IMR-90 (cell line): ENCODE data around the gene OLFML3. TPM values are rescaled to one million over a fixed set of nuclear protein-coding genes. Genes with fewer than 3 reads are reported as not detected.

Source experiments
- ATAC-seq: fragments of 200-7000 bp; cut with Tn5 transposase; 2 replicates; pipeline ENCODE4 v1.9.1; 2020; ENCODE audit warnings: low read depth, mild to moderate bottlenecking, moderate library complexity
- BruUV-seq: library from RNA; stranded (reverse); fragments of 400-500 nt; replicated peaks from 2 replicates; lab custom pipeline; 2021; lab: Mats Ljungman, UMichigan
- CTCF ChIA-PET: fragments of 300-600 bp; formaldehyde crosslinking; extraction: SDS; loops from one replicate; lab custom pipeline; 2021; ENCODE audit warnings: antibody characterized with exemption; lab: Yijun Ruan, JAX
- POLR2A ChIA-PET: fragments of 300-600 bp; sonication (Branson Sonifier 250); formaldehyde crosslinking; loops from one replicate; lab custom pipeline; 2022; ENCODE audit warnings: antibody characterized with exemption; ENCODE audit not compliant: unreplicated experiment; lab: Charles Lee
- DNase-seq: peaks from one replicate; pipeline ENCODE4 v3.0.0; 2013
- H2AFZ ChIP-seq: replicated peaks from 2 replicates; pipeline ENCODE3; 2013; ENCODE audit warnings: low read length, mild to moderate bottlenecking; ENCODE audit not compliant: poor library complexity
- H2AK5ac ChIP-seq: 2 replicates; pipeline ENCODE4 v1.6.1; 2013; ENCODE audit warnings: low read depth, low read length, inconsistent platforms
- H2AK9ac ChIP-seq: replicated peaks from 2 replicates; pipeline ENCODE3; 2013; ENCODE audit warnings: mild to moderate bottlenecking, low read depth, low read length, moderate library complexity; ENCODE audit not compliant: poor library complexity
- H2BK120ac ChIP-seq: 2 replicates; pipeline ENCODE4 v1.6.1; 2013; ENCODE audit warnings: low read depth, low read length, inconsistent platforms
- H2BK15ac ChIP-seq: 3 replicates; pipeline ENCODE4 v1.6.1; 2013; ENCODE audit warnings: low read depth, low read length, inconsistent platforms
- H2BK20ac ChIP-seq: 2 replicates; pipeline ENCODE4 v1.6.1; 2013; ENCODE audit warnings: low read depth, mild to moderate bottlenecking, inconsistent platforms, low read length, moderate library complexity
- H2BK5ac ChIP-seq: 2 replicates; pipeline ENCODE4 v1.6.1; 2013; ENCODE audit warnings: mild to moderate bottlenecking, low read depth, low read length, inconsistent platforms; ENCODE audit not compliant: poor library complexity, severe bottlenecking
- H3K14ac ChIP-seq: replicated peaks from 2 replicates; pipeline ENCODE4 v1.6.1; 2013; ENCODE audit warnings: low read depth, low read length, inconsistent platforms
- H3K18ac ChIP-seq: 2 replicates; pipeline ENCODE4 v1.6.1; 2013; ENCODE audit warnings: low read depth, low read length, control low read depth
- H3K23ac ChIP-seq: 2 replicates; pipeline ENCODE4 v1.6.1; 2013; ENCODE audit warnings: low read depth, low read length, inconsistent platforms
- H3K27ac ChIP-seq: 2 replicates; pipeline ENCODE4 v1.5.1; 2013; ENCODE audit warnings: mild to moderate bottlenecking, control low read depth, low read length; ENCODE audit not compliant: insufficient read depth
- H3K27me3 ChIP-seq: 2 replicates; pipeline ENCODE4 v1.6.1; 2013; ENCODE audit warnings: low read length; ENCODE audit not compliant: control insufficient read depth, insufficient read depth
- H3K36me3 ChIP-seq: 2 replicates; pipeline ENCODE4 v1.6.1; 2013; ENCODE audit warnings: low read length, mixed read lengths; ENCODE audit not compliant: control insufficient read depth, insufficient read depth
- H3K4ac ChIP-seq: 2 replicates; pipeline ENCODE4 v1.6.1; 2013; ENCODE audit warnings: low read depth, low read length, inconsistent platforms
- H3K4me1 ChIP-seq: 2 replicates; pipeline ENCODE4 v1.6.1; 2013; ENCODE audit warnings: low read length, mixed read lengths; ENCODE audit not compliant: control insufficient read depth, insufficient read depth
- H3K4me2 ChIP-seq: 2 replicates; pipeline ENCODE4 v1.6.1; 2013; ENCODE audit warnings: low read depth, mild to moderate bottlenecking, control low read depth, low read length, moderate library complexity
- H3K4me3 ChIP-seq: 2 replicates; pipeline ENCODE4 v1.5.1; 2013; ENCODE audit warnings: low read depth, mild to moderate bottlenecking, control low read depth, low read length, moderate library complexity; ENCODE audit not compliant: insufficient read depth
- H3K56ac ChIP-seq: 2 replicates; pipeline ENCODE4 v1.6.1; 2013; ENCODE audit warnings: low read length, inconsistent platforms; ENCODE audit not compliant: insufficient read depth; ENCODE audit errors: extremely low read depth
- H3K79me1 ChIP-seq, 2 experiments: 2 replicates each; pipeline ENCODE4 v1.6.1; 2013; ENCODE audit warnings: low read length in 2 of 2, inconsistent platforms in 1 of 2, low read depth in 1 of 2
- H3K9ac ChIP-seq: 2 replicates; pipeline ENCODE4 v1.6.1; 2013; ENCODE audit warnings: low read depth, low read length, control low read depth
- H3K9me1 ChIP-seq: 2 replicates; pipeline ENCODE4 v1.6.1; 2013; ENCODE audit warnings: low read length, inconsistent platforms; ENCODE audit not compliant: insufficient read depth
- H3K9me3 ChIP-seq: 2 replicates; pipeline ENCODE4 v1.6.1; 2013; ENCODE audit warnings: low read length; ENCODE audit not compliant: control insufficient read depth, insufficient read depth
- H4K20me1 ChIP-seq: 2 replicates; pipeline ENCODE4 v1.6.1; 2013; ENCODE audit warnings: low read length, inconsistent platforms; ENCODE audit not compliant: insufficient read depth
- H4K5ac ChIP-seq: 2 replicates; pipeline ENCODE4 v1.6.1; 2013; ENCODE audit warnings: mild to moderate bottlenecking, low read depth, low read length, control low read depth
- H4K8ac ChIP-seq, 2 experiments: 2 replicates each; pipeline ENCODE4 v1.6.1; 2013; ENCODE audit warnings: low read depth in 2 of 2, low read length in 2 of 2, control low read depth in 1 of 2, inconsistent platforms in 1 of 2
- H4K91ac ChIP-seq: 2 replicates; pipeline ENCODE4 v1.6.1; 2013; ENCODE audit warnings: low read depth, low read length, inconsistent platforms; ENCODE audit not compliant: insufficient read depth
- BHLHE40 ChIP-seq: fragments of 150-350 bp; IDR thresholded peaks from 2 replicates; pipeline ENCODE4 v1.6.1; 2016; ENCODE audit warnings: mild to moderate bottlenecking, low read depth, low read length
- CHD1 ChIP-seq: IDR thresholded peaks from 2 replicates; pipeline ENCODE4 v1.6.1; 2012; ENCODE audit warnings: low read depth, low read length, improper control_type of control experiment
- CTCF ChIP-seq: conservative IDR thresholded peaks from 2 replicates; pipeline ENCODE4 v1.5.1; 2012; ENCODE audit warnings: mild to moderate bottlenecking, low read depth, low read length, improper control_type of control experiment
- FOS ChIP-seq: fragments of 150-350 bp; IDR thresholded peaks from 2 replicates; pipeline ENCODE4 v1.6.1; 2016; ENCODE audit warnings: low read depth, low read length
- MAZ ChIP-seq: IDR thresholded peaks from 2 replicates; pipeline ENCODE4 v1.6.1; 2012; ENCODE audit warnings: low read depth, mild to moderate bottlenecking, low read length, improper control_type of control experiment, moderate library complexity, borderline replicate concordance
- MXI1 ChIP-seq: IDR thresholded peaks from 2 replicates; pipeline ENCODE4 v1.6.1; 2012; ENCODE audit warnings: low read depth, mild to moderate bottlenecking, low read length, moderate library complexity, borderline replicate concordance
- POLR2A ChIP-seq: IDR thresholded peaks from 2 replicates; pipeline ENCODE4 v1.6.1; 2012; ENCODE audit warnings: mild to moderate bottlenecking, low read depth, low read length
- RAD21 ChIP-seq: IDR thresholded peaks from 2 replicates; pipeline ENCODE4 v1.6.1; 2012; ENCODE audit warnings: low read length, improper control_type of control experiment
- RCOR1 ChIP-seq: IDR thresholded peaks from 2 replicates; pipeline ENCODE4 v1.6.1; 2012; ENCODE audit warnings: mild to moderate bottlenecking, low read length, improper control_type of control experiment; ENCODE audit not compliant: insufficient replicate concordance
- RFX5 ChIP-seq: IDR thresholded peaks from 2 replicates; pipeline ENCODE4 v1.8.0; 2012; ENCODE audit warnings: low read depth, mild to moderate bottlenecking, low read length, moderate library complexity
- SMC3 ChIP-seq: fragments of 150-350 bp; IDR thresholded peaks from 2 replicates; pipeline ENCODE4 v1.6.1; 2016; ENCODE audit warnings: low read depth, mild to moderate bottlenecking, antibody characterized with exemption, low read length, moderate library complexity
- USF2 ChIP-seq: fragments of 150-350 bp; IDR thresholded peaks from 2 replicates; pipeline ENCODE4 v1.6.1; 2017; ENCODE audit warnings: mild to moderate bottlenecking, antibody characterized with exemption, low read length, low read depth
- WGBS, 2 experiments: methylation state at CpG; one replicate each; pipeline versions ENCODE4 v1.1.5 to v1.1.7; 2013; ENCODE audit warnings: missing lambda C conversion rate in 2 of 2; ENCODE audit not compliant: insufficient read length in 1 of 2; ENCODE audit errors: extremely low coverage in 2 of 2; 5-methylcytosine and 5-hydroxymethylcytosine counted together
- dilution Hi-C: fragments of 300-500 bp; cut with HindIII; formaldehyde crosslinking; loops from one replicate; pipeline ENCODE4 v1.14.3; 2018; ENCODE audit warnings: low sequenced_read_pairs; ENCODE audit not compliant: unreplicated experiment
- in situ Hi-C: fragments of 300-500 bp; cut with MboI; formaldehyde crosslinking; loops from 3 replicates; pipeline ENCODE4 v1.14.3; 2019; ENCODE audit warnings: low sequenced_read_pairs, inconsistent platforms, mixed read lengths
- intact Hi-C: fragments of 100-400 bp; cut with micrococcal nuclease; formaldehyde crosslinking; loops from 2 replicates; pipeline ENCODE4 v1.10.0; 2022
- polyA plus RNA-seq, 3 experiments: library from polyadenylated mRNA; depleted of rRNA; stranded (reverse); fragments of >200 nt; gene quantifications; 2 replicates each; pipeline ENCODE4 v1.2.3, GENCODE V29; 2012; ENCODE audit warnings: low replicate concordance in 1 of 3
- total RNA-seq: library from RNA; depleted of rRNA; stranded (reverse); fragments of >200 nt; gene quantifications from 2 replicates; pipeline ENCODE4 v1.2.3, GENCODE V29; 2012
- TF ChIP-seq, protein P1 (sequence below): fragments of 150-350 bp; IDR thresholded peaks from 2 replicates; pipeline ENCODE4 v1.6.1; 2016; ENCODE audit warnings: low read depth, mild to moderate bottlenecking, low read length, moderate library complexity, borderline replicate concordance

The OLFML3 gene
- total and polyA plus RNA-seq, 2 of the 4 experiments (the other 2 are of a cell fraction): 40.9 to 71.3 TPM

DNA sequence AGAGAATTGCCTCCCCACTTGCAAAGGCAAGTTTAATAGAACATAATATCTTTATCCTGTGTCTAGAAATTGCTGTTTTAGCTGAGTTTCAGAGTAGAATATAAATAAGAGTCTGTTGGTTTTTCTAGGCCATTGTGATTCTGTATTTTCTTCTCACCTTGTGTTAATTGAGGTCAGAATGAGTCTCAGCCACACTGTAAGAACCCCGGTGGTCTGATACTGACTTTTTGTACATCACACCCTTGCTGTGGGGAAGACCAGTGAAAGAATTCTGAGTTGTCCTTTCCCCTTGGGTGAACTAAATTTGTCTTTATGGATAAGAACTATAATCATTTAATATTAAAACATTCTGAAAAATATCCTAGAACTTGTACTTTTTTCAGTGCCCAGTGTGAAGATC is 43.3 kb upstream of the OLFML3 start:
- TF ChIP-seq CTCF (no peak), FOS (no peak), MAZ (no peak), MXI1 (no peak), USF2 (no peak), RFX5 (no peak), BHLHE40 (no peak), RCOR1 (no peak), RAD21 (no peak), SMC3 (no peak), POLR2A (no peak), CHD1 (no peak)
- TF ChIP-seq, protein P1, sequence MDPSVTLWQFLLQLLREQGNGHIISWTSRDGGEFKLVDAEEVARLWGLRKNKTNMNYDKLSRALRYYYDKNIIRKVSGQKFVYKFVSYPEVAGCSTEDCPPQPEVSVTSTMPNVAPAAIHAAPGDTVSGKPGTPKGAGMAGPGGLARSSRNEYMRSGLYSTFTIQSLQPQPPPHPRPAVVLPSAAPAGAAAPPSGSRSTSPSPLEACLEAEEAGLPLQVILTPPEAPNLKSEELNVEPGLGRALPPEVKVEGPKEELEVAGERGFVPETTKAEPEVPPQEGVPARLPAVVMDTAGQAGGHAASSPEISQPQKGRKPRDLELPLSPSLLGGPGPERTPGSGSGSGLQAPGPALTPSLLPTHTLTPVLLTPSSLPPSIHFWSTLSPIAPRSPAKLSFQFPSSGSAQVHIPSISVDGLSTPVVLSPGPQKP: no peak
- POLR2A ChIA-PET: no interaction called here

More for the DNA sequence above, 43.3 kb upstream of the OLFML3 start:
- H3K4me3 ChIP-seq: no peak overlapping the region
- H2BK20ac ChIP-seq: no peak overlapping the region
- H4K20me1 ChIP-seq: peaks cover 72% of the 10 kb centered on the region
- no peak overlapping the region for H4K91ac ChIP-seq
- no peak overlapping the region for H2AK5ac ChIP-seq
- H3K9ac ChIP-seq: no peak overlapping the region
- H3K4me2 ChIP-seq: no peak overlapping the region
- H2AFZ ChIP-seq: no peak overlapping the region
- H4K5ac ChIP-seq: no peak overlapping the region
- H2BK15ac ChIP-seq: no peak overlapping the region; the same call in 2 of the 3 replicates
- in situ Hi-C loops: no loop called here
- DNase-seq: no peak
- CTCF ChIA-PET: no interaction called here
- intact Hi-C loops: loop anchor here (10.0 kb wide), 1 partner anchor 791 kb away; no protein-coding TSS in a partner anchor
- BruUV-seq: no TSS peak
- H3K23ac ChIP-seq: 0 out of 2 replicates have a peak overlapping the region, but pooled peaks have one; percentile 52
- H2BK120ac ChIP-seq: no peak overlapping the region
- peaks cover 17 to 64% of the 10 kb centered on the region in 2 experiments for H3K79me1 ChIP-seq
- no peak overlapping the region for H3K4ac ChIP-seq
- no peak for ATAC-seq
- H3K56ac ChIP-seq: no peak overlapping the region
- no peaks in the 10 kb centered on the region for H3K27me3 ChIP-seq
- no peaks in the 10 kb centered on the region for H3K9me3 ChIP-seq
- no peak overlapping the region for H3K18ac ChIP-seq
- dilution Hi-C loops: no loop called here
- H3K9me1 ChIP-seq: peaks cover 15% of the 10 kb centered on the region
- H3K36me3 ChIP-seq: peaks cover 8% of the 10 kb centered on the region
- H2BK5ac ChIP-seq: no peak overlapping the region
- H4K8ac ChIP-seq: no peak overlapping the region
- H3K27ac ChIP-seq: no peak overlapping the region
- no peak overlapping the region for H2AK9ac ChIP-seq
- WGBS, 2 experiments: no CpG with 5 or more reads among the region's 1 CpG
- H3K4me1 ChIP-seq: peaks cover 2% of the 10 kb centered on the region; the same call in 1 of the 2 replicates
- no peak overlapping the region for H3K14ac ChIP-seq
